ENCODE measurements around the gene B2M. TPM values are rescaled to one million over a fixed set of nuclear protein-coding genes. Genes with fewer than 3 reads are reported as not detected.
A peak's percentile ranks its signal among the peaks of the same experiment; 100 is the strongest.

The B2M gene
- total and polyA plus RNA-seq, 10 of the 15 experiments (the other 5 are each of a cell fraction or from before 2014, with no cell fraction given) = 2,901 to 22,794 (median 8,374) TPM

DNA sequence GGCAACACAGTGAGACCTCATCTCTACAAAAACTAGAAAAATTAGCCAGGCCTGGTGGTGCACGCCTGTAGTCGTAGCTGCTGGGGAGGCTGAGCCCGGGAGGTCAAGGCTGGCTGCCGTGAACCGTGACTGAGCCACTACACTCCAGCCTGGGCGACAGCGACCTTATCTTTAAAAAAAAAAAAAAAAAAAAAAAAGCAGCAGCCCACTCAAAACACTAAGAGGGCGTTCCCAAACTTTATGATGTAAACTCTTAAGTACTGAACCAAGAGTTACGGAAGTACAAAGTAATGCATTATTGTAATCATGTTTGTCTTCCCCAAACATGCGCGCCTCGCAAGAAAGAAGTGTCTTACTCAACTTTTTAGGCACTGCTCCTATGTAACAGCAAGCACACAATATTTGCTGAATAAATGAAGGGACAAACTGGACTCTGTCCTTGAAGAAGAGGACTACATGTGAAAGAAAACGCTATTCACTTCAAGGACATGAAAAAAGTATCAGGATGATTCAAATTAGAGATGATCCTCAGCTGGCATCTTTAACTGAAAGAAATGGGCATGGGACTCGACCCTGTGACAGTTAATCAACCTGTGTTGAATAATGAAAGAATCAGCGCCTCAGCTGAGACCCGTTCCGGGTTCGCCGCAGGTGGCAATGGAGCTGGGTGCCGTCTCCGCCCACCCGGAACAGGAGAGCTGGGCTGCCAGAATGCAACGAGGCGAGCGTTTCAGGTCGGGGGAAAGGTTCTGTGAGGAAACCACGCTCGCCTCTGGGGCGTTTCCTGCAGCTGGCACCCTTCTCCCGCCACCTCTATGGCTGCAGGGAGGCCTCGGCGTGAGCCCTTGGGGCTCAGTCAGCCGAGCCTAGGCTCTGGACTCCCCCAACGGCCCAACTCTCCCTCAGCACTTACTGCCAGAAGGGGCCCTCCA lies 48.6 kb upstream of the B2M start (continued):
- TF ChIP-seq, protein P1, sequence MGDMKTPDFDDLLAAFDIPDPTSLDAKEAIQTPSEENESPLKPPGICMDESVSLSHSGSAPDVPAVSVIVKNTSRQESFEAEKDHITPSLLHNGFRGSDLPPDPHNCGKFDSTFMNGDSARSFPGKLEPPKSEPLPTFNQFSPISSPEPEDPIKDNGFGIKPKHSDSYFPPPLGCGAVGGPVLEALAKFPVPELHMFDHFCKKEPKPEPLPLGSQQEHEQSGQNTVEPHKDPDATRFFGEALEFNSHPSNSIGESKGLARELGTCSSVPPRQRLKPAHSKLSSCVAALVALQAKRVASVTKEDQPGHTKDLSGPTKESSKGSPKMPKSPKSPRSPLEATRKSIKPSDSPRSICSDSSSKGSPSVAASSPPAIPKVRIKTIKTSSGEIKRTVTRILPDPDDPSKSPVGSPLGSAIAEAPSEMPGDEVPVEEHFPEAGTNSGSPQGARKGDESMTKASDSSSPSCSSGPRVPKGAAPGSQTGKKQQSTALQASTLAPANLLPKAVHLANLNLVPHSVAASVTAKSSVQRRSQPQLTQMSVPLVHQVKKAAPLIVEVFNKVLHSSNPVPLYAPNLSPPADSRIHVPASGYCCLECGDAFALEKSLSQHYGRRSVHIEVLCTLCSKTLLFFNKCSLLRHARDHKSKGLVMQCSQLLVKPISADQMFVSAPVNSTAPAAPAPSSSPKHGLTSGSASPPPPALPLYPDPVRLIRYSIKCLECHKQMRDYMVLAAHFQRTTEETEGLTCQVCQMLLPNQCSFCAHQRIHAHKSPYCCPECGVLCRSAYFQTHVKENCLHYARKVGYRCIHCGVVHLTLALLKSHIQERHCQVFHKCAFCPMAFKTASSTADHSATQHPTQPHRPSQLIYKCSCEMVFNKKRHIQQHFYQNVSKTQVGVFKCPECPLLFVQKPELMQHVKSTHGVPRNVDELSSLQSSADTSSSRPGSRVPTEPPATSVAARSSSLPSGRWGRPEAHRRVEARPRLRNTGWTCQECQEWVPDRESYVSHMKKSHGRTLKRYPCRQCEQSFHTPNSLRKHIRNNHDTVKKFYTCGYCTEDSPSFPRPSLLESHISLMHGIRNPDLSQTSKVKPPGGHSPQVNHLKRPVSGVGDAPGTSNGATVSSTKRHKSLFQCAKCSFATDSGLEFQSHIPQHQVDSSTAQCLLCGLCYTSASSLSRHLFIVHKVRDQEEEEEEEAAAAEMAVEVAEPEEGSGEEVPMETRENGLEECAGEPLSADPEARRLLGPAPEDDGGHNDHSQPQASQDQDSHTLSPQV (IDR thresholded peaks at IDR 0.05) = no peak
- no peak for TF ChIP-seq ZNF24 (IDR thresholded peaks at IDR 0.05)
- no peak for TF ChIP-seq CREB1 (IDR thresholded peaks at IDR 0.05; ENCODE audit: low read depth)
- TF ChIP-seq TARDBP (IDR thresholded peaks at IDR 0.05; ENCODE audit: borderline replicate concordance) = no peak
- 0 out of 2 replicates have a peak, but pooled peaks have one; percentile 17 for TF ChIP-seq MEF2A (IDR thresholded peaks at IDR 0.05; ENCODE audit: insufficient read depth, low read depth, low read length)
- TF ChIP-seq, protein P2, sequence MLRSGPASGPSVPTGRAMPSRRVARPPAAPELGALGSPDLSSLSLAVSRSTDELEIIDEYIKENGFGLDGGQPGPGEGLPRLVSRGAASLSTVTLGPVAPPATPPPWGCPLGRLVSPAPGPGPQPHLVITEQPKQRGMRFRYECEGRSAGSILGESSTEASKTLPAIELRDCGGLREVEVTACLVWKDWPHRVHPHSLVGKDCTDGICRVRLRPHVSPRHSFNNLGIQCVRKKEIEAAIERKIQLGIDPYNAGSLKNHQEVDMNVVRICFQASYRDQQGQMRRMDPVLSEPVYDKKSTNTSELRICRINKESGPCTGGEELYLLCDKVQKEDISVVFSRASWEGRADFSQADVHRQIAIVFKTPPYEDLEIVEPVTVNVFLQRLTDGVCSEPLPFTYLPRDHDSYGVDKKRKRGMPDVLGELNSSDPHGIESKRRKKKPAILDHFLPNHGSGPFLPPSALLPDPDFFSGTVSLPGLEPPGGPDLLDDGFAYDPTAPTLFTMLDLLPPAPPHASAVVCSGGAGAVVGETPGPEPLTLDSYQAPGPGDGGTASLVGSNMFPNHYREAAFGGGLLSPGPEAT (IDR thresholded peaks at IDR 0.05; ENCODE audit: low read depth) = no peak
- no peak for TF ChIP-seq STAT3 (IDR thresholded peaks at IDR 0.05; ENCODE audit: low read depth, low read length)
- 0 out of 2 replicates have a peak, but pooled peaks have one; percentile 3 for TF ChIP-seq TBL1XR1 (IDR thresholded peaks at IDR 0.05; ENCODE audit: low read depth, low read length)
- TF ChIP-seq, protein P3, sequence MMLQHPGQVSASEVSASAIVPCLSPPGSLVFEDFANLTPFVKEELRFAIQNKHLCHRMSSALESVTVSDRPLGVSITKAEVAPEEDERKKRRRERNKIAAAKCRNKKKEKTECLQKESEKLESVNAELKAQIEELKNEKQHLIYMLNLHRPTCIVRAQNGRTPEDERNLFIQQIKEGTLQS (IDR thresholded peaks at IDR 0.05; ENCODE audit: borderline replicate concordance, extremely low read depth, low read depth, low read length) = no peak
- no peak for TF ChIP-seq YY1 (IDR thresholded peaks at IDR 0.05; ENCODE audit: low read depth, low read length)
- TF ChIP-seq SRF (IDR thresholded peaks at IDR 0.05; ENCODE audit: low read depth in 2 of 2, low read length in 2 of 2) = no peak
- TF ChIP-seq STAT1 (conservative IDR thresholded peaks at IDR 0.05) = no peak
- TF ChIP-seq ZNF384 (IDR thresholded peaks at IDR 0.05; ENCODE audit: borderline replicate concordance, low read depth, low read length) = peak; percentile 93
- no peak for TF ChIP-seq ZNF622 (IDR thresholded peaks at IDR 0.05)
- no peak for TF ChIP-seq KDM1A (IDR thresholded peaks at IDR 0.05; ENCODE audit: borderline replicate concordance)
- no peak for TF ChIP-seq EZH2 (IDR thresholded peaks at IDR 0.05; ENCODE audit: borderline replicate concordance, control insufficient read depth, low read depth, low read length)
- TF ChIP-seq JUNB (IDR thresholded peaks at IDR 0.05) = no peak
- TF ChIP-seq, protein P4, sequence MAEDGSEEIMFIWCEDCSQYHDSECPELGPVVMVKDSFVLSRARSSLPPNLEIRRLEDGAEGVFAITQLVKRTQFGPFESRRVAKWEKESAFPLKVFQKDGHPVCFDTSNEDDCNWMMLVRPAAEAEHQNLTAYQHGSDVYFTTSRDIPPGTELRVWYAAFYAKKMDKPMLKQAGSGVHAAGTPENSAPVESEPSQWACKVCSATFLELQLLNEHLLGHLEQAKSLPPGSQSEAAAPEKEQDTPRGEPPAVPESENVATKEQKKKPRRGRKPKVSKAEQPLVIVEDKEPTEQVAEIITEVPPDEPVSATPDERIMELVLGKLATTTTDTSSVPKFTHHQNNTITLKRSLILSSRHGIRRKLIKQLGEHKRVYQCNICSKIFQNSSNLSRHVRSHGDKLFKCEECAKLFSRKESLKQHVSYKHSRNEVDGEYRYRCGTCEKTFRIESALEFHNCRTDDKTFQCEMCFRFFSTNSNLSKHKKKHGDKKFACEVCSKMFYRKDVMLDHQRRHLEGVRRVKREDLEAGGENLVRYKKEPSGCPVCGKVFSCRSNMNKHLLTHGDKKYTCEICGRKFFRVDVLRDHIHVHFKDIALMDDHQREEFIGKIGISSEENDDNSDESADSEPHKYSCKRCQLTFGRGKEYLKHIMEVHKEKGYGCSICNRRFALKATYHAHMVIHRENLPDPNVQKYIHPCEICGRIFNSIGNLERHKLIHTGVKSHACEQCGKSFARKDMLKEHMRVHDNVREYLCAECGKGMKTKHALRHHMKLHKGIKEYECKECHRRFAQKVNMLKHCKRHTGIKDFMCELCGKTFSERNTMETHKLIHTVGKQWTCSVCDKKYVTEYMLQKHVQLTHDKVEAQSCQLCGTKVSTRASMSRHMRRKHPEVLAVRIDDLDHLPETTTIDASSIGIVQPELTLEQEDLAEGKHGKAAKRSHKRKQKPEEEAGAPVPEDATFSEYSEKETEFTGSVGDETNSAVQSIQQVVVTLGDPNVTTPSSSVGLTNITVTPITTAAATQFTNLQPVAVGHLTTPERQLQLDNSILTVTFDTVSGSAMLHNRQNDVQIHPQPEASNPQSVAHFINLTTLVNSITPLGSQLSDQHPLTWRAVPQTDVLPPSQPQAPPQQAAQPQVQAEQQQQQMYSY (CRISPR knock-in tag; IDR thresholded peaks at IDR 0.05) = no peak
- 0 out of 2 replicates have a peak, but pooled peaks have one; percentile 32 for TF ChIP-seq CREM (IDR thresholded peaks at IDR 0.05; ENCODE audit: low read depth)
- no peak for TF ChIP-seq BMI1 (IDR thresholded peaks at IDR 0.05; ENCODE audit: borderline replicate concordance)
